Measurements from ENCODE around the gene KCTD12. TPM values are rescaled to one million over a fixed set of nuclear protein-coding genes. Genes with fewer than 3 reads are reported as not detected.

Gene KCTD12
- total RNA-seq, 4 donors from 2014 or later: 11.4 to 47.0 (median 21.3) TPM

- TF ChIP-seq CTCF (IDR thresholded peaks at IDR 0.05) (no peak), POLR2A (IDR thresholded peaks at IDR 0.05) (no peak)
- Histone ChIP-seq H3K27me3 (no peaks in the 10 kb centered on the region), H3K9me3 (no peaks in the 10 kb centered on the region), H3K4me1 (no peaks in the 10 kb centered on the region), H3K36me3 (no peaks in the 10 kb centered on the region), H3K4me3 (no peak overlapping the region), H3K27ac (no peak overlapping the region)
- DNase-seq: no peak
Measured at GRCh38 chr13:76865109-76865508, 21.1 kb downstream of the KCTD12 start.

GRCh38 chr13:76864259-76864658 is 21.9 kb downstream of the KCTD12 start:
- H3K4me3 ChIP-seq: no peak overlapping the region
- H3K36me3 ChIP-seq: no peaks in the 10 kb centered on the region
- H3K4me1 ChIP-seq: no peaks in the 10 kb centered on the region
- no peak for DNase-seq
- TF ChIP-seq CTCF (IDR thresholded peaks at IDR 0.05) (no peak), POLR2A (IDR thresholded peaks at IDR 0.05) (no peak)
- H3K9me3 ChIP-seq: no peaks in the 10 kb centered on the region
- H3K27ac ChIP-seq: no peak overlapping the region
- H3K27me3 ChIP-seq: no peaks in the 10 kb centered on the region

GRCh38 chr13:76863022-76863421 is 23.2 kb downstream of the KCTD12 start:
- TF ChIP-seq CTCF (IDR thresholded peaks at IDR 0.05) (no peak), POLR2A (IDR thresholded peaks at IDR 0.05) (no peak)
- H3K27me3 ChIP-seq: no peaks in the 10 kb centered on the region
- no peak overlapping the region for H3K27ac ChIP-seq
- H3K9me3 ChIP-seq: no peaks in the 10 kb centered on the region
- H3K4me3 ChIP-seq: no peak overlapping the region
- H3K36me3 ChIP-seq: no peaks in the 10 kb centered on the region
- no peaks in the 10 kb centered on the region for H3K4me1 ChIP-seq
- no peak for DNase-seq

- H3K27ac ChIP-seq: no peak overlapping the region
- DNase-seq: no peak
- H3K27me3 ChIP-seq: no peaks in the 10 kb centered on the region
- no peaks in the 10 kb centered on the region for H3K9me3 ChIP-seq
- H3K36me3 ChIP-seq: no peaks in the 10 kb centered on the region
- no peaks in the 10 kb centered on the region for H3K4me1 ChIP-seq
- no peak overlapping the region for H3K4me3 ChIP-seq
- TF ChIP-seq CTCF (IDR thresholded peaks at IDR 0.05) (no peak), POLR2A (IDR thresholded peaks at IDR 0.05) (no peak)
Measured at GRCh38 chr13:76861859-76862258, 24.3 kb downstream of the KCTD12 start.

- Histone ChIP-seq H3K27me3 (no peaks in the 10 kb centered on the region), H3K36me3 (no peaks in the 10 kb centered on the region), H3K4me3 (no peak overlapping the region), H3K4me1 (no peaks in the 10 kb centered on the region), H3K9me3 (no peaks in the 10 kb centered on the region), H3K27ac (no peak overlapping the region)
- TF ChIP-seq POLR2A (IDR thresholded peaks at IDR 0.05) (no peak), CTCF (IDR thresholded peaks at IDR 0.05) (no peak)
- no peak for DNase-seq
Measured at GRCh38 chr13:76860706-76861105, 25.5 kb downstream of the KCTD12 start.

GRCh38 chr13:76854894-76855293 is 31.3 kb downstream of the KCTD12 start:
- TF ChIP-seq POLR2A (IDR thresholded peaks at IDR 0.05) (no peak), CTCF (IDR thresholded peaks at IDR 0.05) (no peak)
- Histone ChIP-seq H3K27me3 (no peaks in the 10 kb centered on the region), H3K27ac (no peak overlapping the region), H3K4me1 (no peaks in the 10 kb centered on the region), H3K36me3 (no peaks in the 10 kb centered on the region), H3K9me3 (no peaks in the 10 kb centered on the region), H3K4me3 (no peak overlapping the region)
- no peak for DNase-seq

All from Peyer's patch (tissue), 4 donors.